ENCODE data around the gene ASB7.
A peak's percentile ranks its signal among the peaks of the same experiment; 100 is the strongest.
"Not testable (repeated sequence)": the region's sequence is repeated elsewhere in the genome, so short reads cannot be mapped to it uniquely, and the experiment has no call there.

ASB7 gene

GRCh38 chr15:100602064-100602822 is at the start of gene ASB7, which contains the start of gene LINS1:
Gene ASB7 (plus strand): TSS chr15:100602589. CDS start chr15:100612217, 9,628 bp downstream.
Gene LINS1 (minus strand): TSS chr15:100602184. CDS start chr15:100580842, 21,342 bp downstream.
- DNase-seq, result peak; percentile 99

GRCh38 chr15:100553468-100553867 is 48.9 kb upstream of the ASB7 start:
- DNase-seq, result no peak

- no peak for DNase-seq
These were observed 43.6 kb upstream of the ASB7 start for GRCh38 chr15:100558771-100559254.

GRCh38 chr15:100559330-100559729 is 43.1 kb upstream of the ASB7 start:
- DNase-seq, result no peak

- DNase-seq, result no peak
These were observed 42.1 kb upstream of the ASB7 start for GRCh38 chr15:100560323-100560722.

- no peak for DNase-seq
These were observed 36.8 kb upstream of the ASB7 start for GRCh38 chr15:100565591-100565990.

- no peak for DNase-seq
These were observed 35.4 kb upstream of the ASB7 start for GRCh38 chr15:100566850-100567628.

GRCh38 chr15:100569391-100569790 is 33.0 kb upstream of the ASB7 start:
- DNase-seq, result no peak

GRCh38 chr15:100570275-100570674 is 32.1 kb upstream of the ASB7 start:
- DNase-seq, result no peak

- DNase-seq, result no peak
These were observed 31.6 kb upstream of the ASB7 start for GRCh38 chr15:100570735-100571313.

- DNase-seq, result no peak
These were observed 30.7 kb upstream of the ASB7 start for GRCh38 chr15:100571592-100572167.

- DNase-seq, result no peak
These were observed 29.9 kb upstream of the ASB7 start for GRCh38 chr15:100572362-100572983.

GRCh38 chr15:100573526-100573925 is 28.9 kb upstream of the ASB7 start:
- no peak for DNase-seq

GRCh38 chr15:100580414-100580813 is 22.0 kb upstream of the ASB7 start:
- no peak for DNase-seq

GRCh38 chr15:100588638-100589242 is 13.6 kb upstream of the ASB7 start:
- DNase-seq, result no peak

- not testable (repeated sequence) for DNase-seq
These were observed 11.2 kb upstream of the ASB7 start for GRCh38 chr15:100591163-100591562.

GRCh38 chr15:100591835-100592234 is 10.6 kb upstream of the ASB7 start:
- no peak for DNase-seq

GRCh38 chr15:100592898-100593297 is 9.5 kb upstream of the ASB7 start:
- no peak for DNase-seq

- DNase-seq, result no peak
These were observed 9.0 kb upstream of the ASB7 start for GRCh38 chr15:100593431-100593830.

- DNase-seq, result peak in 1 of 2 experiments; percentile 25
These were observed 6.4 kb upstream of the ASB7 start for GRCh38 chr15:100595964-100596363.

- peak; percentile 96 to 98 for DNase-seq
These were observed 5.6 kb upstream of the ASB7 start for GRCh38 chr15:100596792-100597191.

GRCh38 chr15:100597862-100598261 is 4.5 kb upstream of the ASB7 start:
- DNase-seq, result no peak

Measured in activated CD4-positive, alpha-beta T cell treated with anti-CD3 and anti-CD28 coated beads, Interleukin-2, amount 50 U/mL, for 48 hours (primary cell).